GM21390 (cell line): Measurements from ENCODE around the gene CENPC.
"Not testable (repeated sequence)": the region's sequence is repeated elsewhere in the genome, so short reads cannot be mapped to it uniquely, and the experiment has no call there.

Experiments used
- ATAC-seq: cut with Tn5 transposase; IDR thresholded peaks from one replicate; pipeline ENCODE4 v1.9.1; 2021; ENCODE audit not compliant: unreplicated experiment

Gene CENPC

DNA sequence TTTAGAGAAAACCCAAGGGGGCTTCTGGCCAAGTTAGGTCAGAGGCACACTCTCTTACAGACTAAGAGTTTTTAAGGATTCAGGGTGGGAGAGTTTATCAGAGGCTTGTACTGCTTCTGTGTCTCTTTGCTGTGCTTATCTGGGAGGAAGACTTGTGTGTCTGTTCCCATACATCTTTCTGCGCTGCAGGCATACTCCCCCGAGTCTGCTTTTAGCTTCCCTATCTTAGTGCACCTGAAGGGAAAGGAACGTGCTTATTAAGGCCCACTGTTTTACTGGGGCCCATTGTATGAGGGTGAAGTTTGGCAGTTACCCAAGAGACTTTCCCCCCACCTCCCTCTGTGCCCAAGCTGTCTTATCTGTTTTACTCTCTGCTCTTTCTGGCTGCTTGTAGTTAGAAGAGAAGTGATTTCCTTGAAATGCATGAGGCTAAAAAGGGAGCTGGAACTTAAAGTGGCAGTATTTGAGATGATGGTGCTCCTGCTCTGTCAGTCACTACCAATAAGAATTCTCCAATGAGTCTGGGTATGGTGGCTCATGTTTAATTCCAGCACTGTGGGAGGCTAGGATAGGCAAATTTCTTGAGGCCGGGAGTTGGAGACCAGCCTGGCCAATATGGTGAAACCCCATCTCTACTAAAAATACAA is 7.0 kb upstream of the CENPC start:
- not testable (repeated sequence) for ATAC-seq

DNA sequence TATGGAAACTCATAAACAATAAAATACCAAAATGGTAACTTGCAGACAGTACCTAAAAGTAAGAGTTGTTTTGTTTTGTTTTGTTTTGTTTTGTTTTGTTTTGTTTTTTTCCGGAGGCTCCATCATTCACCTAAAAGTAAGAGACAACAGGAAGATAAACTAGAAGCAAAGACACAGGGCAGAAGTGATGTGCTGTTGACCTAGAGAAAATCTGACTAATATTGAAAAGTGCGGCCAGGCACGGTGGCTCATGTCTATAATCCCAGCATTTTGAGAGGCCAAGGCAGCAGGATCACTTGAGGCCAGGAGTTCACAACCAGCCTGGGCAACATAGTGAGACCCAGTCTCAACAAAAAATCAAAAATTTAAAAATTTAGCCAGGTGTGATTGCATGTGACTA is 5.6 kb upstream of the CENPC start:
- peak; percentile 35 for ATAC-seq

DNA sequence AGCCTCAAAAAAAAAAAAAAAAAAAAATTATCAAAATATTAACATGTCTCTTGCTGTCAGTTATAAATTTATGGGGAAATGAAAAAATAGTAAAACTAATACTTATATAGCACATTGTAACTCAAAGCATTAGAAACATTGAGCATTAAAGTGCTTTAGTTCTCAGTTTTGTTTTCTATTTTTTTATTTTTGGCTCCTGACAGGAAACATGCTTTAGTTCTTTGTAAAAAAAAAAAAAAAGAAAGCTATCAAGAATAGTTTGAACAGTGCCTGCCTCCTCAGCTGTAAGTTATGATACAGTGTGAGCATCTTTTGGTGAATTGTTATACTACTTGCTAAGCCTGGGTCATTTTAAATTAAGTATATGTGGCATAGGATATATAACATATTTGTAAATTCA is 5.1 kb upstream of the CENPC start:
- ATAC-seq: peak; percentile 34

DNA sequence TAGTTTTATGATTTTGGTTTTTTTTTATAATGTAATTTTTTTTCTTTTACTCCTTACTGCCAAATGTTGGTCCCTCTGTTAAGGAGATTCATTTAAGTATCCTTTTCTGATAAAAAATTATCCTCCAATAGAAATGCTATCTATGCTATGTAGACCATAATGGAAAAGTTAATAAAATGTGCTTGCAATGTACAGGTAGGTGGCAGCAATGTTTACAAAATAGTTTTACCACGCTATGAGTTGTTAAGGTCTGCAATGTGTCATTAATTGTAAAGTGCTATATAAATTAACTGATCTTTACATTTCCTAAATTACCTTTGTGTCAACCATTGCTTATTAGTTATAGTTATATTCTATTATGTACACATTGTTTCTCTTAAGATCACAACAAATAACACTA is 3.8 kb upstream of the CENPC start:
- peak; percentile 29 for ATAC-seq

DNA sequence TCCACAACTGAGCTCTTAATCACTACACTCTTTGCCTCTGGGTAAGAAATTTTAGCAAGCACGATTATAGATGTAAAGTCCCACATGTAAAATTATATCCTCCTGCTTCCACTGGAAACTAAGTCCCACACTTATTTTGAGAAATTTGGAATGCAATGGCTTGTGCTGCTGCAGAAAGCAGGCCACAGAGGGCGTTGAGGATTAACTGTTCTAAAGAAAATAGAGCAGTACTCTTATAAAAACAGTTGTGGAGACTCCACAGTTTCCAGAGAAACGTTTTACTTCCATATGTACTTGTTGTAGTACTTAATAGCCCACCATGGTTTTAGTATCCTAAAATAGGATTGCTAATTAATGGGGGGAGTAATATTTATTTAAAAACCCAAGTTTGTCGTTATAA is 1.7 kb upstream of the CENPC start:
- ATAC-seq: no peak

- no peak for ATAC-seq
Observed at GRCh38 chr4:67546004-67546356, 677 bp upstream of the CENPC start.

- ATAC-seq: no peak
Observed at GRCh38 chr4:67542076-67542475, 3.2 kb downstream of the CENPC start.

DNA sequence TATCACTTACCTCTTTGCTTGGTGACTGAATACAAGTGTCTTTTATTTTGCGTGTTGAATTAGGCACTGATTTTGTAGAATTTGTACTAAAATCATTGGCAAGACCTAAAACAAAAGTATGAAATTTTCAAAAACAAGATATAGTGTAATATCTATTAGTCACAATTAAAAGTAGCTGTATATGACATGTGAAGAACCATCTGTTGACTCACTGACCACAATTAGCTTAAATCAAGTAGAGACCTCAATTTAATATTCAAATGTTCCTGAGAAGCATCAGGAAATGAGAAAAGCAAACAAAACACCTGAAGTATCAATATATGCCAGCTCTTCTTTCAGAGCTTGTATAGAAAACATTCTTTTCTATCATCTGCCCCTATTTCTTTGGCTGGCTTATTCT is 5.5 kb downstream of the CENPC start:
- ATAC-seq: no peak

GRCh38 chr4:67535280-67535840 is 9.9 kb downstream of the CENPC start:
- no peak for ATAC-seq

GRCh38 chr4:67533112-67533511 is 12.2 kb downstream of the CENPC start:
- ATAC-seq: no peak

GRCh38 chr4:67532397-67532796 is 12.9 kb downstream of the CENPC start:
- ATAC-seq: not testable (repeated sequence)

DNA sequence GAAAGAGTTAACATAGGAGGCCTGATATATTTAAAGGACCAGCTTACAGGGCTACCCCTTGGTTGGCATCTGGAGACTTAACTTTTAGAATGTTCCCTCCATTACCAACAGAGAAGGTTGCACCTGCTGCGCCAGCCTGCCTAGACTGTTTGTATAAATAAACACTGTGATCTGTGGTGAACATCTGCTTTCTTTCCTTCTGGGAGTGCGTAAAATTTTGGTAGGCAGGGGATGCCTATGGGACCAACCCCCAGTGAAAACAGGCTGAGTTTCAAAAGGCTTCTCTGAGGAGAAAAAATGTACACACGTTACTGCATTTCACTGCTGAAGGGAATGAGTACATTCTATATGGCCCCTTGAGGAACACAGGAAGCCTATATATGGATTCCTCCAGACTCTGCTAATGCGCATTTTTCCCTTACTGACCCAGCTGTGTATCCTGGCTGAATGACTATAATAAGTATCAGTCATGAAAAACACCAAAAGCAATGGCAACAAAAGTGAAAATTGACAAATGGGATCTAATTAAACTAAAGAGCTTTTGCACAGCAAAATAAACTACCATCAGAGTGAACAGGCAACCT is 13.8 kb downstream of the CENPC start:
- ATAC-seq: no peak

GRCh38 chr4:67524140-67524539 is 21.2 kb downstream of the CENPC start:
- not testable (repeated sequence) for ATAC-seq

GRCh38 chr4:67522851-67523671 is 22.2 kb downstream of the CENPC start:
- ATAC-seq: no peak

DNA sequence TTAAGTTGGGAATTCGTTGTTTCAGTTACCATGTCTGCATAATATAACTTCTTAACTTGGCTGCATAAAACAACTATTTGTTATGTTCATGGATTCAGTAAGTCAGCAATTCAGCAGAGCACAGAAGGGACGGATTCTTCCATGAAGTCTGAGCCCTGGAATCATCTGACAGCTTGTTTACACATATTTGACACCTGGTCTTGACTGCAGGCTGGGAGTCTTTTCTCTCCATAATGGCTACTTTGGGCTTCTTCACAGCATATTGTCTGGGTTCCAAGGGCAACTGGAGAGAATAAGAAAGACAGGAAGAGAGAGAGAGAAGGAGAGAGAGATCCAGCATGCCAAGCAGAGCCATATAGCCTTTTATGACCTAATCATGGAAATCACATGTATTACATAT is 23.1 kb downstream of the CENPC start:
- no peak for ATAC-seq

DNA sequence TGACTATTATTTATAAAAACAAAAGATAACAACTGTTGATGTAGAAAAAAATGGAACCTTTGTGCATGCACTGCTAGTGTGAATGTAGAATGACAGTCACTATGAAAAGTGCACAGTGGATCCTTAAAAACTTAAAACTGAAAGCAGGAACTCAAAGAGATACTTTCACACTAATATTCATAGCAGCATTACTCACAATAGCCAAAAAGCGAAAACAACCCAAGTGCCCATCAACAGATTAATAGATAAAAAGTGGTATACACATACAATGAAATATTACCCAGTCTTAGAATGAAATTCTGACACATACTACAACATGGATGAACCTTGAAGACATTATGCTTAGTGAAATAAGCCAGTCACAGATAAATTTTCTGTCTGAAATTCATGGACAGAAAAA is 23.8 kb downstream of the CENPC start:
- peak; percentile 76 for ATAC-seq

DNA sequence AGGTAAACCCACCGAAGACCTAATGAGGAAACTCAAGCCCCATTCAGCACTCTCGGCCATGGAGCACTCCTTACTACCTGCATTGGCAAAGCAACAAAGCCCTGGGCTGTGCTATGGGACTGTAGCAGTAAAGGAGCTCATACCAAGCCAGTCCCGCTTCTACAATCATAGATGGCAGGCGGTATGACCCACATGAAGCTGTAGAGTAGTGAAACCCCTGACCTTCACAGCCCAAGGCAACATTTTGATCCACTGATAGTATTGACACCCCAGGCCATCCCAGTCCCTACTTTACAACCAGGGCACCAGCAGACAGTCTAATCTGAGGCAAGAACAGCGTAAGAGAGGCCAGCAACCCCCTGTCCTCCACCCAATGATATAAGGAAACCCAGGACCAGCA is 25.2 kb downstream of the CENPC start:
- ATAC-seq: no peak

DNA sequence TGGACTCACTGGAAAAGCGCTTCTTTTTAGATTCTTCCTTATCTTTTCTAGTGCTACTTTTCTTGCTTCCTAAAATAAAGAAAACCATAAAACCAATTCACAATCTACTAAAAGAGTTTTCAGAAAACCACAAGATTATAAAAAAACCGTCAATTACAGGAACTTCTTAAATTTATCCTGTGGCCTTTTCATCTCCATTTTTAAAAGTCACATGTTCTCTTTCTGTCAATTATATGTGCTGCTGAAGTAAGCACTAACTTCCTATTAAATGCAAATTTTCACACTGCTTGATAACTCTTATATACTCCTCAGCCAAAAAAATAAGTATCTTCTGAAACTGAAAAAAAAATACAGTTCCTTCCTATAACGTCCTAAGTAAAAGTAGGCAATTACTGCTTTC is 32.8 kb downstream of the CENPC start:
- no peak for ATAC-seq

GRCh38 chr4:67500373-67500772 is 44.9 kb downstream of the CENPC start:
- no peak for ATAC-seq

DNA sequence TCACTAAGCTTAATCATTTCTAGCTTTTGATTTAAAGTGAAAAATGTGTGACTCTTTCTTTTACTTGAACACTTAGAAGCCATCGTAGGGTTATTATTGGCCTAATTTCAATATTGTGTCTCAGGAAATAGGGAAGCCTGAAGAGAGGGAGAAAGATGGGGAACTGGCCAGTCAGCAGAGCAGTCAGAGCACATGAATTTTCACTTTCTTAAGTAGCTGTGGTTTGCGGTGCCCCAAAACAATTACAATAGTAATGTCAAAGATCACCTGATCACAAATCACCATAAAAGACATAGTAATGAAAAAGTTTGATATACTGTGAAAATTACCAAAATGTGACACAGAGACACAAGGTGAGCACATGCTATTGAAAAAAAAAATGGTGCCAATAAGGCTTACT is 45.5 kb downstream of the CENPC start:
- ATAC-seq: no peak

GRCh38 chr4:67483868-67484602 is 61.3 kb downstream of the CENPC start:
- ATAC-seq: no peak
